Left renal cortex interstitium (tissue), 4 donors: ENCODE results near the gene QKI. TPM values are rescaled to one million over a fixed set of nuclear protein-coding genes. Genes with fewer than 3 reads are reported as not detected.

Experiments used
- DNase-seq, 4 donors: peaks; one replicate each; pipeline ENCODE4 v3.0.0-alpha.2; 2013; ENCODE audit warnings: low read depth in 4 of 4, low spot score in 2 of 4, missing footprints in 1 of 4
- polyA plus RNA-seq, 4 donors: library from polyadenylated mRNA; unstranded; fragments of 120-200 nt; gene quantifications; one replicate each; pipeline ENCODE4 v1.2.1, GENCODE V29; 2013; ENCODE audit not compliant: insufficient read length in 4 of 4

QKI gene
- polyA plus RNA-seq, 4 donors: 181 to 215 (median 195) TPM

DNA sequence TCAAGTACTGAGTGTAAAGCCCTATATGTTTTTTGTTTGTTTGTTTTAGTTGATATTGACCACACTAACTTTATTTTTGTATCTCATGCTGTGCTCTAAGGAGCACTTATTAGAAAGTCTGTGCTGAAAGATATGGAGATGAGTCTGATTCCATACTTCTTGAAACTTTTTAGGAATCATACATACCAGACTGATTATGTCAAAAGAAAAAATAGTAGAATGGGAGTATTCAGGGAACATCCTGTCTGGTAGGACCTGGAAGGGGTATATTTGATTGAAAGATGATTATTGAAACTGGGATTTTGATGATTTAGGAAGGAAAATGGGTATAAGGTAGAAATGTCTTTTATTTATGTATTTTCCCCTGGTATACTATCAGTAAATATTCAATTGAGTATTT is 111.4 kb downstream of the QKI start:
- DNase-seq: no peak

DNA sequence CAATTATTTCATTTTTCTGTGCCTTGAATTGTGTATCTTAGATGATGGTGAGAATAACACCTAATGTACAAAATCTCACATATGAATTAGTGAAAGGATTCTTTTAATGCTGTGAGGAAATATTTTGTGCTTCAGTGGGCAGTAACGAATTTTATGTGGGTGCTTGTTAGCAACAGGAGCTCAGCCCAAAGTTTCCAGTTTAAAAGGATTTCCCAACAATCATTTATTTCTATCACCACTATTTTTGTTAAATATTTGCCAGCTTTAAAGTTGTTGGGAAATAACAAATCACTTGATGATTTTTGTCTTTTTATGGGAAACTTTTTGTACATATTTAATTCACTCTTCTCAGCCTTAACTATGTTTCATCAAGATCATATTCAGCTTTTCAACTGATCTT is 111.8 kb downstream of the QKI start:
- no peak for DNase-seq

DNA sequence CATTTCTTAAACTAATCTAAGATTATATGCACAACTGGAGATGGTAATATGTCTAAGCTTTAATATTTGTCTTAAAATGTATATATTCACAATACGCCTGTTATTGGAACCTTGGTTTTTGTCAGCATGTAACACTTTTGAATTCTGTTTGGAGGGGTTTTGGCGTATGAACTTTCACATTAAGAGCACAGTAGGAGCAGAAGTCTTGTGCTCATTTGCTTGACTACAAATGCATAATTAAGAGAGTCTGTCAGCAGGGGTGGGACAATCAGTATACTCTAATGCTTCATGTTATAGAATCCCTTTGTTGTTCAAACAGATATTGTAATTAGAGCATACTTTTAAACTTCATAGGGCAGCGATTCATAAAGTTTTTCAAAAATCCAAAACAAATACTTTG is 112.8 kb downstream of the QKI start:
- DNase-seq: no peak

DNA sequence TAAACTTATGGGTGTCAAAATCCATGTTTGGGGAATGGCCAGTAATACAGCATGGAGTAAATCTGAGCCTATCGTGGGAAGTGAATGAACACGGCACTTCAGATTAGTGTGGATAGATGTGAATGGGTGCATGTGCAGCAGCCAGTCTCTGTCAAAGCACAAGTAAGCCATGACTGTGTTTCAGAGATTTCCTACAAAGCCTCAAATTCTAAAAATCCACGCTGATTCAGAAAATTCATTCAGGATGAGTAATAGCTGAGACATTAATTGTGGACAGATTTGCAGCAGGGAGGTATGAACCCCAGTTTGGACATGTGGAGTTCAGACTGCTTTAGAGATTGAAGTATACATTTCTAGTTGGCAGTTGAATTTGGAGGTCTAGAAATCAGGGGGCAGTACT is 115.1 kb downstream of the QKI start:
- DNase-seq: no peak

DNA sequence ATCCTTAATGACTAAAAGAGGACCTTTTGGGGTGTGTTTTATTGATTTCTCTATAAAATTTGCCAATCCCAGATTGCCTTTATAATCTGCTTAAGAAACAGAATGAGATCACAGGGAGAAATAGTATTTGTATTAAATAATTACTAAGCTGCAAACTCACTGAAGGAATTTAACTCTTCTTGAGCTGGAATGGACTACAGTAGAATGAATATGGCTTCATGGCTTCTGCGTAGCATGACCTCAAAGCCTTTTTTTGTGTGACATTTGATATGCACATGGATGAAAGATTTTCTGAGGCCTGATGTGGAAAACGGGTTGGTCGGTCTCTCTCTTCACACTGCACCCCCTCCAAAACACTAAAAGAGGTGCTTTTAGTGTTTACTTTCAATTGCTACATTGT is 115.9 kb downstream of the QKI start:
- no peak for DNase-seq

DNA sequence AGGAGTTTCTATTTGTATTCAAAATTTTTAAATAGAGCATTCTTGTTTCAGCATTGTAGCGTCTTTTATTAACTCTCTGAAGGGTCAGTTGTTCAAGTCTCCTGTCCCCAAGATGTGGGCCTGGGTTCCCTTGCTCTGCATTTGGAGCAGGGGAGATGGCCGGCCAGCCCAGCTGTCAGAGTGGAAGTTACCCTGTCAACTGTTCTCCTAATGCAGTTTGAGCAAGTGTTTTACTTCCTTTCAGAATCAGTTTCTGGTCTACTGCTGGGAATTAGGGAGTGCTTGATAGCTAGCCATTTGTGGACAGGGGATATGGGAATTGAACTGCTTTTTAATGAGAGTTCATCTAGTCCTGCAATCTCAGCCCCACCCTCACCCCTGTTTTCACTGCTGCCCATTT is 116.6 kb downstream of the QKI start:
- DNase-seq: no peak

DNA sequence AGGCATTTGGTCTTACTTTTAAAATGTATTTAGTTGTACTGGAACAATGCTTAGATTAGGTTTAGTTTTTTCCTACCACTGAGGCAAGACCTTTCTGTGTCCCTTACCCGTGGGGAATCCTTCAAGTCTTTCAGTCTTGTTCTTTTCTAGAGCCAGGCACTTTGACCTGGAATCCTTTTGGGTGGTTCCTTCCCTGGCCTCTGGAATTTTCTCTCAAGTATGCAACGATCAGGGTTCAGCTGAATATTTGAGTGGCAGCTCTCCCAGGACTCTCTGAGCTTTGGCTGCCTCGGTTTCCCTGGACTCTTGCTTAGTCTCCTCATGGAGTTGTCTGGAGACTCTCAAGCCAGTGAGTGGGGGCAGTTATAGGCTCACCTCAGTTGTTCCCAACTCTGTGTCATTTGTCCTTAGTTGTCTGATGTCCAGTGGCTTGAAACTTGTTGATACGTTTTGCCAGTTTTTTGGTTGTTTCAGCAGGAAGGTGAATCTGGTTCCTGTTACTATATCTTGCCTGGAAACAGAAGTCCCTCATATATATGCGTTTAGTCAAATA is 118.1 kb downstream of the QKI start:
- no peak for DNase-seq

DNA sequence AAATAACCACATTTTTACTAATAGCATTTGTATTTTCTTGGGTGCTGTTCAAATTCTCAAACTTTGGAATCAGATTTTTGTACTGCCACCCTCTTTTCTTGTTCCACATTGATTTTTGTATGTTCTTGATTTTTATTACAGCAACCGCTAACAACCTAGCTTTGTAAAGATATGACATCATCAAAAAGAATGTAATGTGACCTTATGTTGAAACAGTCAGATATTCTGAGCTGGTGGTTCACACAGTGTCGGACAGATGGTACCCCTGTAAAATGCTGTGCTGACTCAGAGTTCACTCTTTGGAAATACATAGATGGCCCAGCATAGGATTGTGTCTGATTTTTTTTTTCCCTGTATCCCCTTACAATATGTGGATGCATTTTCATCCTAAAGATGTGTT is 118.9 kb downstream of the QKI start:
- DNase-seq: no peak

DNA sequence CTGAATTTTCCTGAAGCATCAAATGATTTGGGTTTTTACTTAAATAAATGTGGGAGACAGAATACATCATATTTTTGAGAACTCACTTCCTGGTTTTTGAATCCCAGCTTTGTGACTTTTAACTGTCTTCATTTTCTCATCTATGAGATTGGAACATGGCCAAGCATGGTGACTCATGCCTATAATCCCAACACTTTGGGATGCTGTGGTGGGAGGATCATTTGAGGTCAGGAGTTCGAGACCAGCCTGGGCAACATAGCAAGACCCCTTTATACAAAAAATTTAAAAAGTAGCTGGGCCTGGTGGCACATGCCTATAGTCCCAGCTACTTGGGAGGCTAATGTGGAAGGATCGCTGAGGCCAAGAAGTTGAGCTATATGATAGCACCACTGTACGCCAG is 122.3 kb downstream of the QKI start:
- no peak for DNase-seq

DNA sequence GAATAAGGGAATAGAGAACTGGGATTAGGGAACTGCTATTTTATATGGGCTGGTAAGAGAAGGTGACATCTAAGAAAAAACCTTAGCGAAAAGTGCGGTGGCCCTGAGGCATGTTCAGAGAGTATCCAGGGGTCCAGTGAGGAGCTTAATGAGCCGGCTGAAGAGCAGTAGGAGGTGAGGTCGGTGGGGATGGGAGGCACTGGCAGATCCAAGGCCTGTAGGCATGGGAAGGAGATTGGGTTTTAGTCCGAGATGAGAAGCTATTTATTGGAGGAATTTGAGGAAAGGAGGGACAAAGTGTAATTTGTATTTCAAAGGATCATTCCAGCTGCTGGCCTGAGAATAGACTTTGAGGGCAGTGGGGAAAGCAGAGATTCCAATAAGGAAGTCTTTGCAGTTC is 123.8 kb downstream of the QKI start:
- DNase-seq: no peak

DNA sequence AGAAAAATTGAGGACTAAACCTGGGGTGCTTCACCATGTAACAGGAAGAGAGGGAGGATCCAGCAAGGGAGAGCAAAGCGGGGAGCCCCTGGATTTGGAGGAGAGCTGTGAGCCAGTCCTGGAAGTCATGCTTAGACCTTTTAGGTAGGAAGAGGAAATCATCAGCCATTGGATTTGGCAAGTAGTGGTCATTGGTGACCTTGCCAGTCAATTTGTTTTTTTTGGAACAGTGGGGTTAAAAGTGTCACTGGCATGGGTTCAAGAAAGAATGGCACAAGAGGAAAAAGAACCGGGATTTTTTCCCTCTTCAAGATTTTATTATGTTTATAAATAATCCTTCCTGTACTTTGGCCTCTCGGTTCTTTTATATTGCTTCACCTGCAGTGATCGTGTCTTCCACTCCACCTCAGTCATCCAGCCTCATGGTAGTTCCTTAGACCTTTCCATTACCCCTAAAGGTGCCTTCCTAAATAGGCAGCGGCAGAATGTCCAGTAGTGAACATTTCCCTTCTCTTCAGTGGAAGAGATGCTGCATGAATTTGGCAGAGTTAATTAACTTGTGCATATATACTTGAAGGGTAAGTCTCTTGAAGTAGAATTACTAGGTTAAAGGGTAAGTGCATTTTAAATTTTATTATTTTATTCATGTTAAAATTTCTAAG is 124.7 kb downstream of the QKI start:
- no peak for DNase-seq

DNA sequence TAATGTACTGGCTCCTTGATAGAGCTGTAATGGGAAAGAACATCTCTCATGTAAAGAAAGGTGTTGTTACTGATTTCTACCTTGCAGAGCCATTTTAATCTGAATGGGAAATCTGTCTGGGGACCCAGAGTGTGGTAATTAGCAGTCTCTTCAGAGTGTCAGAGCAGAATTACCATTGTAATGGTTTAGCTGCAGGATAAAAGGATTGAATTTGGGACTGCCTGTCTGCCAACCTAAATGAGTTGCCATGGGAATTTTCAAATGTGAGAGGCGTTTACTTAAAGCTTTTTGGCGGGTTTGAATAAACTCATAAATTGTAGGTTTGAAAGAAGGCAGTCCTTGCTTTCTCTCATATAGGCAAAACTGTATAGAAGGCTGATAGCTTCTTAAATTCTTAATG is 128.8 kb downstream of the QKI start:
- no peak for DNase-seq

DNA sequence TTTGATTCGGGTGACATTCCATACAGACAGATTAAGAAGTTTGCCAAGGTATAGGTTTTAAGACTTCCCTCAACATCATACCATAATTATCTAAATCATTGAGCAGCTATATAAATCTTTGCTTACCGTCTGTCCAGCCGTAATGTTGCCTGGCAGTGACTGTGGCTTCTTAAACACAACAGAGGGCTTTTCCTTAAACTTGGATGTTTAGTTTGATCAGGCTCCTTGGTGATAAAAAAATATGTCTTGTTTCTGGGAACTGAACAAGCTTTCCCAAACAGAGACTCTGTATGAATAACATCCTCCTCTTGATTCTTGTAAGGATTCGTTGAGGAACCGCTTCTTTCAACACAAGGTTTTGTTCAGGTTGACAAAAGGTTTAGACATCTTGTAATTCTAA is 130.9 kb downstream of the QKI start:
- DNase-seq: no peak

DNA sequence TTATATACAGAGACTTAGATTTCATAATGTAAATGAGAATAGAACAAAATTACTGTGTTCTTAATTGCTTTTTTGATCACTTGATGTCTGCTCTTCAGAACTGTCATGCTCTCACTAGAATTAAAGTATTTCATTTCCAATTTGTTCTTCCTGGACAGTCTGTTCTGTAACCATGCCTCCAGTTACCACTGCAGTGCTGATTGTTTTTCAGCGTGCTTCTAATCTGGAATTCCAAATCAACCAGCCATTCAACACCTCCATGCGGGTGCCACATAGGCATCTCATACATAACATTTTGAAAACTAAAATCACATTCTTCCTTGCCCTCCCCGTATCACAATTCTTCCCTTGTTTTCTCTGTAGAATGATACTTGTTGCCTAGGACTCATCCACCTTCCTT is 132.8 kb downstream of the QKI start:
- DNase-seq: no peak

DNA sequence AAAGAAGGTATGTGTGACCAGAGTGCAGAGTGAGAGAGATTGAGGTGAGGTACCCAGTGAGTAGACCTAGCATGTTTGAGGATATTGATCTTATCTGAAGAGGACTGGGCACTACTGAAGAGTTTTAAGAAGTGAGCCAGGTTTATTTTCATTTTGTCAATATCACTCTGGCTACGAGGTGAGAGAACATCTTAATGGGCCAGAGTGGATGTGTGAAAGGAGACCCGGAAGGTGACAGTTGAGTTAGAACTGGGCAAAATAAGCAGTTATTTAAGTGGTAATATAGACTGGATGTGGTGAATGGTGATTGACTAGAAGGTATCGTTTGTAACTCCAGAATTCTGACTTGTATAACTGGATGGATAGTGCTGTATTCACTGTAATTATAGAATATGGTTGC is 134.1 kb downstream of the QKI start:
- no peak for DNase-seq

DNA sequence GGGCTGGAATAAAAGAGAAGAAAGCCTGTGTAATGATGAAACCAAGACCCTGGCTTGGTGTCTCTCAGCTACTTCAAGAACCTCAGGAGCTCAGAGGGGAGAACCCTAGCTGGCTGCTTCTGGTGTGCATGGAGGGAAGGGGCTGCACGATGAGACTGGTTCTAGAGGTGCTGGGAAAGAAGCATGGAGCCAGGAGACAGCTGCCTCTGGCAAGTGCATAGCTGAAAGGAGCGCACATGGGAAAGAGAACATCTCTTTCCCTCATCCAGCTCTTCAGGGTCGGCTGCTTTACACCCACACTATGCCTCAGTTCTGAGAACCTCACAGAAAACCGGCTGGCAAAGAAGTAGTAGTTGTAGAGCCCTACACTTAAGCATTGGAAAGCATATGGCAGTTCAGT is 139.5 kb downstream of the QKI start:
- no peak for DNase-seq

DNA sequence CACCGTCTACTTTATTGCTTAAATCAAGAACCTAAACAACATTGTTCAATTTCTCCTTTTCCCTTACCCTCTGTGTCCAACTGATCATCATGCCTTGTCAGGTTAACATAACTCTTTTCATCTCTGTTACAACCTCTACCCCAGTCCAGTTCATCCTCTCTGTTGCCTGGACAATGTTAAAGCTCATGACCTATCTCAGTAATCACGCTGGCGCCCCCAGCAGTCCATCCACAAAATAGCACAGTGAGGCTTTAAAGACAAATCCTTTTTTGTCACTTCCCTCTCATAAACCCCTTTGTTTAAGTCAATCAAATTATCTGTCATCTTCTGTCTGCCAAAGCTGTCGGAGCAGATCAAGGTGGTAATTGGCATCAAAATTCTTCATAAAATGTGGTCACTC is 140.1 kb downstream of the QKI start:
- no peak for DNase-seq

DNA sequence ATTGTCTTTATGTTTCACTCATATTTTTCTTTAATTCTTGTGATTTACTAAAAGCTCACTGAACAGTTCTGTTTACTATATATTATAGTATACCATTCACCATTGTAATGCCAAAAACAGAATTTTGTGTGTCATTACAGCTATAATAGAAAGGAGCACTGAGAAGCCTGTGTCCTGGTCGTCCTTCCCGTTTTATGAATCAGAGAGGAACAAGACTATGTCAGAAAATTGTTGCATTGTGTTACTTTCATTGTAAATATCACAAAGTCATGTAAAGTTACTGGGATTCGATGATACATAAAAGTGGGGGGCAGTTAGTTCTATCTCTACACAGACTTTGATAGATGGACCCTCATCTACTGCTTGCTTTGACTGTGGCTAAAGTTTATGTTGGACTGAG is 145.1 kb downstream of the QKI start:
- DNase-seq: no peak

DNA sequence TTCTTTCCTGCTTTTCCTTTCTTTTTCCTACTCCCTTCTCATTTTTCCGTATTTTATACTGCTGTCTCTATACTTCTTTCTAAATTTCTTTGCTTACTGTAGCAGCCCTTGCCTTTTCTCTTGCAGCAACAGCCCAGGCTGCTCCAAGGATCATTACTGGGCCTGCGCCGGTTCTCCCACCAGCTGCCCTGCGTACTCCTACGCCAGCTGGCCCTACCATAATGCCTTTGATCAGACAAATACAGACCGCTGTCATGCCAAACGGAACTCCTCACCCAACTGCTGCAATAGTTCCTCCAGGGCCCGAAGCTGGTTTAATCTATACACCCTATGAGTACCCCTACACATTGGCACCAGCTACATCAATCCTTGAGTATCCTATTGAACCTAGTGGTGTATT is 148.8 kb downstream of the QKI start:
- DNase-seq: no peak

DNA sequence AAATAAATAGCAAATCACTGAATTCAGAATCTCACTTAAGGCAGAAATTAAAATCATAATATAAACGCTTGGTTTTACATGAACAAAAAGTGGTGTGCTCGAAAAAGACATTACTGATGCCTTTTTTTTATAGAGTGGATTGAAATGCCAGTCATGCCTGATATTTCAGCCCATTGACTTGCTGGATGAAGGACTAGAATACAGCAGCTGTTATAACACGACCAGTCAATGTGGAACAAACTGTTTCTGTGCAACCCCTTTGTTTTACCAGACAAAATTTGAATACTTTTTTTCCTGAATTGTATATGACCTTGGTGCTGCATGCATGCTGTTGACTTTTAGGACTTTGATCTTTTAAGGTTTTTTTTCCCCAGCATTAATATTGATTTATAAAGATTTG is 150.0 kb downstream of the QKI start:
- DNase-seq: no peak

DNA sequence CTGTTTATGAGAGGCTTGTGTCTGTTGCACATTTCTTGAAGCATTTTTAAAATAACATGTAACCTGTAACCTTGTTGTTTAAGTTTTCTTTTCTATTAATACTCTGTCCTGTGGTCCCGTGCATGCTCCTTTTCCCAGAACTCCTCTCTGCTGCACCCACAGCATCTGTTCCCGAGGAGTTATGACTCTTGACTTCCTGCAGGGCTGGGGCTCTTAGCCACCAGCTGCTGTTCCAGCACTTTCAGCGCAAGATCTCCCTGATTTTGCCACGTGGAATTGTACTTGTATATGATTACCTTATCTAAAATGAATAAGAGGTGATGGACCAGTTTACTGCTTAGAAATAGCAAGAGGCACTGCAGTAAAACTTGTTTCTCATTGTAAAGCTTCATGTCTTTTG is 150.6 kb downstream of the QKI start:
- DNase-seq: no peak

DNA sequence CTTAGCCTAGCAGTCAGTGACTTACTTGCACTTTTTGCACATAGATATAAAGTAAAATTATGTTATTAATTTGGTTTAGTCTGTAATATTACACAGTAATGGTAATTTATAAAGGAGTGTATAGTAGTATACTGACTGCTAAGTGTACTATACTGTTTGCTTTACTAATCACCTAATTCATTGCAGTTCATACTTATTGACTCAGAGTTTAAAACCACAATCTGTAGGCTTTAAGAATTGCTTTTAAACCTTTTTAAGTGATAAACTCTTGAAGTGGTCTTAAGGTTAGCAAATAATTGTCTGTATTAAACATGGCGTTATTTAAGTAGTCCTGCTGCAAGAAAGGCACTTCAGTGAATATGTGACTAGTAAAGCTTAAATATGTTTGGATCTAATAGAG is 151.5 kb downstream of the QKI start:
- no peak for DNase-seq

DNA sequence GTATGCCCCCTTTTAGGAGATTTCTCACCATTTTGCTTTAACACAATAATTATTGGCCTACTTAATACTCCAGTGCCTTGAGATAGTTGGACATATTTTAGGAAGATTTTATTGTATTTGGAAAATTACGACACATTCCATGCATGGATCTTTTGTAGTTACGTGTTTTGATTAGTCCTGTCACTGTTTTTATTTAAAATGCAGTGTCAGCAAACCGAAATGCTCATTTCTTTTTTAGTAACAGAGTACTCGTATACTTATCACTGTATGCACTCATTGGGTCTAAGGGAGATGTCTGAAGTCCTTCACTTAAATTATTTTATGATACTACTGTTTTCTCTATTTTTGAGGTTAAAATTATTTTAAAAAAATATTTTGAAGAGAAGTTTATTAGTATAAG is 153.8 kb downstream of the QKI start:
- DNase-seq: no peak
